ENCODE results near the gene SCYL1. TPM values are rescaled to one million over a fixed set of nuclear protein-coding genes. Genes with fewer than 3 reads are reported as not detected.

The SCYL1 gene
- total RNA-seq, 1 donor from 2014 or later, result 91.1 TPM

DNA sequence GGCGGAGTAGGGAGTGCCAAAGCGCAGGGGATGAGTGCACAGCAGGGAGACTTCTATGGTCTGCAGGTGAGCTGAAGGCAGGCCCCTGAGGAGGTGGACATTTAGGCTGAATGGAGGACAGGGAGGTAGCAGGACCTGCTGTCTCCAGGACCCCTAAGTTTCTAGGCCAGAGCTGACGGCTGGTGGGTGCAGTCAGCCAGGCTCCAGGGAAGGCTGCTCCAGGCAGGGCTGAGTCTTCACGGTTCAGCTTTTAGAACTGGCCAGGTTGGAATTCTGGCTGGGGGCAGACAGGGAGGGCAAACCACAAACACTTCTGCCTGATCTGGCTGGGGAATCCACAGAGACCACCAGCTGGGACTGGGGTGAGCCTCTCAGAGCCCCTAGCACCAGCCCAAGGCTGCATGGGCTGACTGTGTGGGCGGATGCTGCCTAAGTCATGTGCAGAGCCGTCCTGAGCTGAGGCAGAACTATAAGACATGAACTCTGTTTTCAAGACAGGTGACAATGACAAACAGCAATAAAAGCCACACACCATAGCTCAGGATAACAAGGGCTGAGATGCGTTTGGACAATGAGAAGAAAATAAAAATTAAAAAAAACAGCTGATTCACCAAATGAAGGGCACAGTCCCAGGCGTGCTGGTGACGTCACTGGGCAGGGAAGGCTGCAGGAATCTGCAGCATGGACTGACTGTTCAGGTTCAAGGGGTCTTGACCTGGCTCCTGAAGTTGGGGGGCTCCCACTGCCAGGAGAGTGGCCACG lies 36.4 kb upstream of the SCYL1 start:
- peaks cover 76% of the 10 kb centered on the region for H3K4me1 Mint-ChIP-seq
- H3K27ac Mint-ChIP-seq, result peak overlapping the region; percentile 100
- no peaks in the 10 kb centered on the region for H3K9me3 Mint-ChIP-seq
- DNase-seq (ENCODE audit: low spot score in 2 of 2, unreplicated experiment in 2 of 2), result no peak
- peak overlapping the region; percentile 32 for H3K4me3 Mint-ChIP-seq
- TF ChIP-seq, protein P1, sequence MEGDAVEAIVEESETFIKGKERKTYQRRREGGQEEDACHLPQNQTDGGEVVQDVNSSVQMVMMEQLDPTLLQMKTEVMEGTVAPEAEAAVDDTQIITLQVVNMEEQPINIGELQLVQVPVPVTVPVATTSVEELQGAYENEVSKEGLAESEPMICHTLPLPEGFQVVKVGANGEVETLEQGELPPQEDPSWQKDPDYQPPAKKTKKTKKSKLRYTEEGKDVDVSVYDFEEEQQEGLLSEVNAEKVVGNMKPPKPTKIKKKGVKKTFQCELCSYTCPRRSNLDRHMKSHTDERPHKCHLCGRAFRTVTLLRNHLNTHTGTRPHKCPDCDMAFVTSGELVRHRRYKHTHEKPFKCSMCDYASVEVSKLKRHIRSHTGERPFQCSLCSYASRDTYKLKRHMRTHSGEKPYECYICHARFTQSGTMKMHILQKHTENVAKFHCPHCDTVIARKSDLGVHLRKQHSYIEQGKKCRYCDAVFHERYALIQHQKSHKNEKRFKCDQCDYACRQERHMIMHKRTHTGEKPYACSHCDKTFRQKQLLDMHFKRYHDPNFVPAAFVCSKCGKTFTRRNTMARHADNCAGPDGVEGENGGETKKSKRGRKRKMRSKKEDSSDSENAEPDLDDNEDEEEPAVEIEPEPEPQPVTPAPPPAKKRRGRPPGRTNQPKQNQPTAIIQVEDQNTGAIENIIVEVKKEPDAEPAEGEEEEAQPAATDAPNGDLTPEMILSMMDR (IDR thresholded peaks at IDR 0.05; ENCODE audit: unreplicated experiment), result no peak
- H3K27me3 Mint-ChIP-seq (ENCODE audit: low read depth), result no peaks in the 10 kb centered on the region
- no peaks in the 10 kb centered on the region for H3K36me3 Mint-ChIP-seq

DNA sequence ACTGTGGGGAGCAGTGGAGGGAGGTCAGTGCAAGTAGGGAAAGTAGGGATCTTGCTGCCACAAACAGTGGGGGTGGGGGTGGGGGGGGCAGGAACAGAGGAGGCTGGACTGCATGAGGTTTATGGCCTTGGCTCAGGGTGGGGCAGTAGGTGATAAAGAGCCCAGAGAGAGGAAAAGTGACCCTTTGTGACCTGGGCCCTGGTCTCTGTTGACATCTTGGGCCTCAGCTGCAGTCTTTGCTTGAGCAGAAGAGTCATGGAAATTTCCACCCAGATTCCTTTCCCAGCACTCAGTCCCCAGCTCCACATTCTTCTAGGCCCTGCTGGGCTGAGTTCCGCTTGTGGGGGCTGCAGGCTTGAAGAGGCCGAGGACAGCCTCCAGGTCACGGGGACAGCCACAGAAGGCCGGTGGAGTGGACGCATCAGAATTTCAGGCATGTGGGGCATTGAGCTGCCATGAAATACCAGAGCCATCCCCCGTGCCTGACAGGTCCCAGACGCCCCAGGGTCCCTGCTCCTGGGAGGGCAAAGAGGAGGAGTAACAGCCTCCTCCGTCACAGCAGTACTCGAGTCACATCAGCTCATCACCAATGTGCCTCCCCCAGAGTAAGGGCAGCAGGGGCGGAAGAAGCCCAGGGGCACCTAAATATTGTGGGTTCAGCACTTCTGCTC lies 35.7 kb upstream of the SCYL1 start:
- H3K27ac Mint-ChIP-seq, result peak overlapping the region; percentile 100
- H3K9me3 Mint-ChIP-seq, result no peaks in the 10 kb centered on the region
- peaks cover 81% of the 10 kb centered on the region for H3K4me1 Mint-ChIP-seq
- H3K36me3 Mint-ChIP-seq, result no peaks in the 10 kb centered on the region
- TF ChIP-seq, protein P1 (IDR thresholded peaks at IDR 0.05; ENCODE audit: unreplicated experiment), result no peak
- H3K4me3 Mint-ChIP-seq, result peak overlapping the region; percentile 30
- no peak for DNase-seq (ENCODE audit: low spot score in 2 of 2, unreplicated experiment in 2 of 2)
- H3K27me3 Mint-ChIP-seq (ENCODE audit: low read depth), result no peaks in the 10 kb centered on the region

DNA sequence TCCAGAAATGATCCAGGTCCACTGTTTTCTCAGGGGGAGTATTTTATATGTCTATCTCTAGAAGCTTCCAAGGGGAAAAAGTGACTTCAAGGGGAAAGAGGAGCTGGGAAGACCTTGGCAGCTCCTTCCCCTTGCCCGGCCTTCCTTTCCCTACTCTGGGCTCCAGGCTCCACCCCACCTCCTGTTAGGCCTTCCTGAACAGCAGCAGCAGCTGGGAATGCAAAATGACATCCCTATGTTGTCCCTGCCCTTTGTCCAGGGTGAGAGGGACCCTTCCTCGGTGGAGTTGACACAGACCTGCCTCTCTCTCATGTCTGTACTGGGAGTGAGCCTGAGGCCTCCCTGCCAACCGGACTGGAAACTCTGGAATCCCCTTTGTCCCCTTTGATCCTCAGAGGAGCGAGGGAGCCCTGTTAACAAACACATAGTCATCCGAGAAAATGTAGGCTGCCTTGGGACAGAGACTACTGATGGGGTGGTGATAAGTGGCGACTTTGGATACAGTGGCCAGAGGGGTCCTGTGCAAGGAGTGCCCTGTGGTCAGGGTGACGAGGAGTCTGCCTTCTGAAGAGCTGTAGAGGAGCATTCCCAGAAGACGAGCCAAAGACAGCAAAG lies 35.1 kb upstream of the SCYL1 start:
- TF ChIP-seq, protein P1 (IDR thresholded peaks at IDR 0.05; ENCODE audit: unreplicated experiment), result no peak
- Mint-ChIP-seq H3K9me3 (no peaks in the 10 kb centered on the region), H3K27me3 (ENCODE audit: low read depth) (no peaks in the 10 kb centered on the region), H3K4me3 (peak overlapping the region; percentile 26), H3K4me1 (peaks cover 87% of the 10 kb centered on the region), H3K36me3 (no peaks in the 10 kb centered on the region), H3K27ac (peak overlapping the region; percentile 100)
- DNase-seq (ENCODE audit: low spot score in 2 of 2, unreplicated experiment in 2 of 2), result no peak

DNA sequence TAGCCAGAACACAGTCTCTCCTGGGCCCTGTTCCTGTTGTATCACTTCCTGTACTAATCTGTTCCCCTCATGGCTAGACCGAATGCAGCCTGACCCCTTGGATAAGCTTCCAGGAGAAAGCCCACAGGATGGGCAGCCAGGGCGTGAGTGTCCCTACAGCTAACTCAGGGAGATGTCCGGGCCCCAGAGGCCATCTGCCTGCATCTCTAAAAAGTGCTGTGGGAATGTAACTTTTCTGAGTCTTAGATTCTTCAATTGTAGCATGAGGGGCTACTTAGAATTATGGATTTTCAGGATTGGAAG lies 33.8 kb upstream of the SCYL1 start:
- Mint-ChIP-seq H3K9me3 (no peaks in the 10 kb centered on the region), H3K4me1 (peaks cover 84% of the 10 kb centered on the region), H3K27me3 (ENCODE audit: low read depth) (no peaks in the 10 kb centered on the region), H3K36me3 (no peaks in the 10 kb centered on the region), H3K4me3 (no peak overlapping the region), H3K27ac (peak overlapping the region; percentile 100)
- TF ChIP-seq, protein P1 (IDR thresholded peaks at IDR 0.05; ENCODE audit: unreplicated experiment), result no peak
- no peak for DNase-seq (ENCODE audit: low spot score in 2 of 2, unreplicated experiment in 2 of 2)

DNA sequence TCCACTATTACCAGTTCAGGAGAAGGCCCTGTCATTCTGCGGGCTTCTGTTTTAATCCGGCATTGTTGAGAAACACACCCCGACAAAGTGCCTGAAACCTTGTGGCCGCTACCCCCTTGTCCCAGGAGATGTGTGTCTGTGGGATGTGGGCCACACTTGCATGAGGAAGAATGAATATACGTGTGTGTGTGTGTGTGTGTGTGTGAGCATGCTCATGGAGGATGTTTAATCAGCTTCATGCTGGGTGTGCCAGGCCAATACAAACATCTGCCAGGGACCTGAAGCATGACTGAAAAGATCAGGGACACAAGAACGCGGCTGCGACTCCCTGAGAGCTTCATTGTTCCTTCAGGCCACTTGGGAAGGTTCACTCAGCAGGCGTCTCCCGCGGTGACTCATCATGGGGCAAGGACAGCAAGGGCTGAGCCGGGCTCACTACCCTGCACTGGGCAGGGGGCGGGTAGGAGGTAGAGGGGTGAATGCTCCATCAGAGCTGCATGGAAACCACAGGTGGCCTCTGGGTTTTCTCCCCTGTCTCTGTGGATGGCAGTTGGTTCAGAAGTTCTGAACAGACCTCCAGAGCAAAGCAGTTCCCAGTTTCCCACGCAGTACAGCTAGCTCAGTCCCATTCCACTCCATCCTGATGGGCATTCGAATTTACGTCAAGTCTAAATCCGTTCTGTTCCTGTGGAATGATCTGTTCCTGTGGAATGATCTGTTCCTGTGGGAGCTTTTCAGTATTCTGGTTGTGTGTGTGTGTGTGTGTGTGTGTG lies 33.1 kb upstream of the SCYL1 start:
- Mint-ChIP-seq H3K36me3 (no peaks in the 10 kb centered on the region), H3K4me1 (peaks cover 89% of the 10 kb centered on the region), H3K27me3 (ENCODE audit: low read depth) (no peaks in the 10 kb centered on the region), H3K4me3 (no peak overlapping the region), H3K27ac (peak overlapping the region; percentile 100), H3K9me3 (no peaks in the 10 kb centered on the region)
- DNase-seq (ENCODE audit: low spot score in 2 of 2, unreplicated experiment in 2 of 2), result no peak
- TF ChIP-seq, protein P1 (IDR thresholded peaks at IDR 0.05; ENCODE audit: unreplicated experiment), result no peak
